Thyroid gland (tissue), 4 donors: ENCODE data around the gene FHOD3.

Experiments
- POLR2A ChIP-seq, 2 donors: fragments of 450-650 bp; IDR thresholded peaks; one replicate each; pipeline ENCODE4 v1.6.1; 2017; ENCODE audit warnings: antibody characterized with exemption in 2 of 2, mild to moderate bottlenecking in 2 of 2, moderate library complexity in 1 of 2
- TF ChIP-seq, protein P1 (sequence below), 6 experiments: fragments of 200-600 bp in 3 of 6; fragments of 450-650 bp in 3 of 6; sonication (generic) in 3 of 6; IDR thresholded peaks; one replicate each; pipeline ENCODE4 v1.5.1; 2016 to 2019; ENCODE audit warnings: antibody characterized with exemption in 6 of 6, mild to moderate bottlenecking in 2 of 6, inconsistent platforms in 1 of 6, moderate library complexity in 1 of 6

DNA sequence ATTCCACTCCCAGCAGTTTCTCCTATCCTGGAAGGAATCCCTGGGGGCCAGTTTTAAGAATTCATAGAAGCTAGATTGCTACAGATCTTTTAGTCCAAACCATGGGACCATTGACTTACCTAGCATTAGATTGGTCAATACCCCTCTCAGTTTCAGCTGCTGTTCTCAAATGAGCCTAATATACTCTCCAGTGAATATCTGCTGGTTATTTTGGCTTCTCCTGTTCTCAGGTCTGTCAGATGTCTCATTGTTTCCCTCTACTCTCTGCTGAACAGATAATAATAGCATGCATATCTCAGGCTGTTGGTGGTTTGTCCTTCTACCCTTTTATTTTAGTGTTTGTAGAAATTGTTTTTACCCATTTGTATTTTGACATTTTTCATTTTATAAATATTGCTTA is 99.5 kb downstream of the FHOD3 start:
- no peak for TF ChIP-seq POLR2A (IDR thresholded peaks at IDR 0.05)
- TF ChIP-seq, protein P1, sequence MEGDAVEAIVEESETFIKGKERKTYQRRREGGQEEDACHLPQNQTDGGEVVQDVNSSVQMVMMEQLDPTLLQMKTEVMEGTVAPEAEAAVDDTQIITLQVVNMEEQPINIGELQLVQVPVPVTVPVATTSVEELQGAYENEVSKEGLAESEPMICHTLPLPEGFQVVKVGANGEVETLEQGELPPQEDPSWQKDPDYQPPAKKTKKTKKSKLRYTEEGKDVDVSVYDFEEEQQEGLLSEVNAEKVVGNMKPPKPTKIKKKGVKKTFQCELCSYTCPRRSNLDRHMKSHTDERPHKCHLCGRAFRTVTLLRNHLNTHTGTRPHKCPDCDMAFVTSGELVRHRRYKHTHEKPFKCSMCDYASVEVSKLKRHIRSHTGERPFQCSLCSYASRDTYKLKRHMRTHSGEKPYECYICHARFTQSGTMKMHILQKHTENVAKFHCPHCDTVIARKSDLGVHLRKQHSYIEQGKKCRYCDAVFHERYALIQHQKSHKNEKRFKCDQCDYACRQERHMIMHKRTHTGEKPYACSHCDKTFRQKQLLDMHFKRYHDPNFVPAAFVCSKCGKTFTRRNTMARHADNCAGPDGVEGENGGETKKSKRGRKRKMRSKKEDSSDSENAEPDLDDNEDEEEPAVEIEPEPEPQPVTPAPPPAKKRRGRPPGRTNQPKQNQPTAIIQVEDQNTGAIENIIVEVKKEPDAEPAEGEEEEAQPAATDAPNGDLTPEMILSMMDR (IDR thresholded peaks at IDR 0.05) = no peak
